ENCODE measurements around the gene SLC1A7. TPM values are rescaled to one million over a fixed set of nuclear protein-coding genes. Genes with fewer than 3 reads are reported as not detected.

Gene SLC1A7
- total and polyA plus RNA-seq, 2 of the 13 experiments (the other 11 are each of a cell fraction or from before 2014, with no cell fraction given), result 0.04 to 2.0 TPM

DNA sequence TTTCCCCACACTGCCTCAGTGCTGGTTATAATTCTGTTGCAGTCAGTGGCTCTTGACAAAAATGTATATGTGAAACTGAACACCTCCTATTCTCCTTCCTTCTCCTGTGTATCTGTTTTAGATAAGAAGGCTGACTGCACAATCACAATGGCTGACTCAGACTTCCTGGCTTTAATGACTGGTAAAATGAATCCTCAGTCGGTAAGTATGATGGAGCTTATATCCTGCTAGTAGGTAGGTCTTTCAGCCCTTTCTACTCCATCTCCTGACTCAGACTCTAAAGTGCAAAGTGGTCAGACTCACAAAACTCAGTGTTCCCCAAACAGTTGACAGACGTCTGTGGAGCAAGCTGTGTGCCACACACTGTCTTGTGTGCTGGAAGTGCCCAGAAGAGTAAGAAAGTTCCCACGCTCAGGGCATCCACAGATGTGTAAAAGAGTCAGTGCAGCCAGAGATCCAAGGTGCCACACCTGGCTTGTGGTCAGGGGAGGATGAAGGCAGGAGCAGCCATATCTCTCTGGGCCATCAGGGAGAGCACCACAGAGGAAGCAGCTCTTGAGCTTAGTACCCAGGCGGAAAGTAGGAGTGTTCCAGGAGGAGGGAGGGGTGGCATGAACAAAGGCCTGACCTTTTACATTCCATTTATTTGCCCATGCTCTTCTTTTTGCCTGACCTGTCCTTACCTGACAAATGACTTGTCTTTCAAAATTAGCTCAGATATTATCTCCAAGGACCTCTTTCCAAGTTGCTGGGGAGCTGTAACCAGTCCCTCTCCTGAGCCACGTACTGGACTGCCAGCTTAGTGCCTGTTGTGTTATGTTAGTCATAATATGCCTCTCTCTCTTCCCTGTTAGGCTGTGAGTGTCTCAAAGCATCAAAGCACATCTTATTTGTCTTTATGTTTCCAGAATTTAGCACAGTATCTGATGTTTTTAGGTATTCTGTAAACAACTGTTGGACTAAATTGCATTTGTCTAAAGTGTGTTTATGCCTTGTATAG is 94.4 kb downstream of the SLC1A7 start:
- H2AFZ ChIP-seq (ENCODE audit: low read length), result no peak overlapping the region
- no peak overlapping the region for H3K27ac ChIP-seq (ENCODE audit: extremely low read length, insufficient read depth, low read length)
- no peak overlapping the region for H3K4me3 ChIP-seq (replicated peaks in 1 of 3; ENCODE audit: insufficient read depth in 1 of 3, low read depth in 2 of 3, low read length in 3 of 3)
- ATAC-seq (no peak), FAIRE-seq (no peak), DNase-seq (ENCODE audit: low spot score) (peak; percentile 6)
- H3K9me3 ChIP-seq (ENCODE audit: low read length), result no peaks in the 10 kb centered on the region
- ChIA-PET CTCF (ENCODE audit: low intra/inter-chr PET ratio, low total read pairs) (no interaction called here), POLR2A (no interaction called here)
- no peak overlapping the region for H3K4me2 ChIP-seq (ENCODE audit: low read depth, low read length)
- H4K20me1 ChIP-seq (ENCODE audit: insufficient read depth, low read length), result no peaks in the 10 kb centered on the region
- intact Hi-C loops (cut with micrococcal nuclease; ENCODE audit: unreplicated experiment) (no loop called here), in situ Hi-C loops (cut with HindIII; ENCODE audit: extremely low pct_ligation_motif_present, low pct_unique_long_range_greater_than_20kb) (no loop called here)
- H3K27me3 ChIP-seq (ENCODE audit: control insufficient read depth in 1 of 2, insufficient read depth in 2 of 2, low read length in 2 of 2), result no peaks in the 10 kb centered on the region
- no peaks in the 10 kb centered on the region for H3K79me2 ChIP-seq (ENCODE audit: insufficient read depth, low read length)
- WGBS (ENCODE audit: low lambda C conversion rate), result 87% methylated on average over 5 of the region's 5 CpGs
- TF ChIP-seq, protein P1, sequence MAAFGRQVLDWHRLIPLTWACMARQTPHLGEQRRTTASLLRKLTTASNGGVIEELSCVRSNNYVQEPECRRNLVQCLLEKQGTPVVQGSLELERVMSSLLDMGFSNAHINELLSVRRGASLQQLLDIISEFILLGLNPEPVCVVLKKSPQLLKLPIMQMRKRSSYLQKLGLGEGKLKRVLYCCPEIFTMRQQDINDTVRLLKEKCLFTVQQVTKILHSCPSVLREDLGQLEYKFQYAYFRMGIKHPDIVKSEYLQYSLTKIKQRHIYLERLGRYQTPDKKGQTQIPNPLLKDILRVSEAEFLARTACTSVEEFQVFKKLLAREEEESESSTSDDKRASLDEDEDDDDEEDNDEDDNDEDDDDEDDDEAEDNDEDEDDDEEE (CRISPR knock-in tag; IDR thresholded peaks at IDR 0.05), result no peak
- TF ChIP-seq ZNF335 (CRISPR knock-in tag; IDR thresholded peaks at IDR 0.05) (no peak), HOXA9 (CRISPR knock-in tag; IDR thresholded peaks at IDR 0.05; ENCODE audit: borderline replicate concordance) (no peak), ZFP62 (CRISPR knock-in tag; IDR thresholded peaks at IDR 0.05) (no peak), WIZ (CRISPR knock-in tag; IDR thresholded peaks at IDR 0.05) (no peak), FOXO1 (CRISPR knock-in tag; IDR thresholded peaks at IDR 0.05) (no peak)
- peaks cover 7% of the 10 kb centered on the region for H3K4me1 ChIP-seq (ENCODE audit: insufficient read depth, low read length)
- peaks cover 11 to 21% of the 10 kb centered on the region in 2 experiments for H3K36me3 ChIP-seq (replicated peaks in 1 of 2; ENCODE audit: control insufficient read depth in 1 of 2, insufficient read depth in 2 of 2, low read length in 2 of 2)
- no peak overlapping the region for H3K9ac ChIP-seq (ENCODE audit: insufficient read depth, low read depth, low read length)
- no TSS peak for BruUV-seq (replicated peaks)

DNA sequence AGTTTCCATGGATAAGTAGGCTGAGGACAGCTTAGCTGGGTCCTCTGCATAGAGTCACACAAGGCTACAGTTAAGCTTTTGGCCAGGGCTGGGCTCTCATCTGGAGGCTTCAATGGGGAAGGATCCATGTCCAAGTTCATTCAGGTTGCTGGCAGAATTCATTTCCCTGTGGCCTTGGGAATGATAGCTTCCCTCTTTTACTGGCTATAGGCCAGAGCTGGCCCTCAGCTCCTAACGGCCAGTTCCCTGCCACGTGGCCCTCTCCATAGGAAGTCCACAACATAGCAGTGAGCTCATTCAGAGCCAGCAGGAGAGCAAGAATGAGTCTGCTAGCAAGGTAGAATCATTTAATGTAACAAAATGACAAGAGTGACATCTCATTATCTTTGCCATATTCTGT is 95.5 kb downstream of the SLC1A7 start:
- DNase-seq (ENCODE audit: low spot score) (peak; percentile 12), ATAC-seq (no peak; the same call in 1 of the 3 replicates), FAIRE-seq (no peak)
- BruUV-seq (replicated peaks), result no TSS peak
- no peak overlapping the region for H3K27ac ChIP-seq (ENCODE audit: extremely low read length, insufficient read depth, low read length)
- H3K9me3 ChIP-seq (ENCODE audit: low read length), result no peaks in the 10 kb centered on the region
- no peak for TF ChIP-seq ZBTB42 (CRISPR knock-in tag; IDR thresholded peaks at IDR 0.05)
- TF ChIP-seq SALL1 (CRISPR knock-in tag; IDR thresholded peaks at IDR 0.05), result 0 out of 2 replicates have a peak, but pooled peaks have one; percentile 17
- peak; percentile 60; the same call in 1 of the 2 replicates for TF ChIP-seq ZNF543 (CRISPR knock-in tag; IDR thresholded peaks at IDR 0.05)
- no peak overlapping the region for H3K4me2 ChIP-seq (ENCODE audit: low read depth, low read length)
- ChIA-PET CTCF (ENCODE audit: low intra/inter-chr PET ratio, low total read pairs) (no interaction called here), POLR2A (no interaction called here)
- in situ Hi-C loops (cut with HindIII; ENCODE audit: extremely low pct_ligation_motif_present, low pct_unique_long_range_greater_than_20kb), result no loop called here
- H3K36me3 ChIP-seq (replicated peaks in 1 of 2; ENCODE audit: control insufficient read depth in 1 of 2, insufficient read depth in 2 of 2, low read length in 2 of 2), result peaks cover 10 to 25% of the 10 kb centered on the region in 2 experiments
- peaks cover 15% of the 10 kb centered on the region for H3K4me1 ChIP-seq (ENCODE audit: insufficient read depth, low read length)
- intact Hi-C loops (cut with micrococcal nuclease; ENCODE audit: unreplicated experiment), result no loop called here
- H2AFZ ChIP-seq (ENCODE audit: low read length), result no peak overlapping the region
- H3K9ac ChIP-seq (ENCODE audit: insufficient read depth, low read depth, low read length), result no peak overlapping the region
- no peaks in the 10 kb centered on the region for H4K20me1 ChIP-seq (ENCODE audit: insufficient read depth, low read length)
- H3K27me3 ChIP-seq (ENCODE audit: control insufficient read depth in 1 of 2, insufficient read depth in 2 of 2, low read length in 2 of 2), result no peaks in the 10 kb centered on the region
- no peak overlapping the region for H3K4me3 ChIP-seq (replicated peaks in 1 of 3; ENCODE audit: insufficient read depth in 1 of 3, low read depth in 2 of 3, low read length in 3 of 3)
- 85% methylated on average over 2 of the region's 2 CpGs for WGBS (ENCODE audit: low lambda C conversion rate)
- no peaks in the 10 kb centered on the region for H3K79me2 ChIP-seq (ENCODE audit: insufficient read depth, low read length)

Measured in HepG2 (cell line).